GM12878 (cell line): ENCODE results near the gene ZC3H12D. TPM values are rescaled to one million over a fixed set of nuclear protein-coding genes. Genes with fewer than 3 reads are reported as not detected.

ENCODE experiments used
- ATAC-seq: fragments of 200-7000 bp; cut with Tn5 transposase; 3 replicates; pipeline ENCODE4 v1.9.1; 2020; ENCODE audit warnings: mild to moderate bottlenecking, moderate library complexity
- BruUV-seq: library from RNA; stranded (reverse); fragments of 400-500 nt; replicated peaks from 2 replicates; lab custom pipeline; 2021; lab: Mats Ljungman, UMichigan
- CTCF ChIA-PET: fragments of 300-600 bp; sonication (Branson Sonifier 250); formaldehyde crosslinking; extraction: SDS; loops from one replicate; lab custom pipeline; 2021; ENCODE audit warnings: inconsistent platforms; lab: Yijun Ruan, JAX
- POLR2A ChIA-PET: fragments of 350-600 bp; formaldehyde crosslinking; extraction: SDS; loops from one replicate; lab custom pipeline; 2021; ENCODE audit warnings: inconsistent platforms; lab: Charles Lee
- RAD21 ChIA-PET: fragments of 300-600 bp; sonication (Branson Sonifier 250); formaldehyde crosslinking; loops from one replicate; lab custom pipeline; 2023; ENCODE audit warnings: antibody characterized with exemption; ENCODE audit not compliant: unreplicated experiment; lab: Charles Lee
- SMC1A ChIA-PET: fragments of 300-600 bp; sonication (Branson Sonifier 250); formaldehyde crosslinking; loops from one replicate; lab custom pipeline; 2023; ENCODE audit not compliant: unreplicated experiment, uncharacterized antibody; lab: Charles Lee
- DNase-seq: peaks from one replicate; pipeline ENCODE4 v3.0.0-alpha.2; 2011; ENCODE audit warnings: low read depth, low spot score
- FAIRE-seq: peaks from 3 replicates; lab custom pipeline; 2011; peaks lifted over from hg19 to GRCh38; lab: Jason Lieb, UNC
- H2AFZ ChIP-seq: 2 replicates; pipeline ENCODE4 v1.6.0; 2011; ENCODE audit warnings: low read depth, low read length, control low read depth; ENCODE audit not compliant: control insufficient read depth
- H3K27ac ChIP-seq: 2 replicates; pipeline ENCODE4 v1.5.1; 2011; ENCODE audit warnings: control low read depth; ENCODE audit not compliant: control insufficient read depth, insufficient read depth
- H3K27me3 ChIP-seq, 2 experiments: replicated peaks in 1 of 2; 2 replicates each; pipeline versions ENCODE4 v1.6.0 to v1.6.1; 2011; ENCODE audit warnings: low read length in 1 of 2; ENCODE audit not compliant: control insufficient read depth in 2 of 2, insufficient read depth in 2 of 2
- H3K36me3 ChIP-seq, 2 experiments: 2 replicates each; pipeline ENCODE4 v1.5.1; 2011; ENCODE audit warnings: low read length in 1 of 2; ENCODE audit not compliant: control insufficient read depth in 2 of 2, insufficient read depth in 2 of 2
- H3K4me1 ChIP-seq: 2 replicates; pipeline ENCODE4 v1.6.1; 2011; ENCODE audit warnings: mild to moderate bottlenecking, low read length, moderate library complexity, mixed read lengths; ENCODE audit not compliant: control insufficient read depth, insufficient read depth
- H3K4me2 ChIP-seq: 2 replicates; pipeline ENCODE4 v1.6.0; 2011; ENCODE audit warnings: control low read depth; ENCODE audit not compliant: control insufficient read depth, insufficient read depth
- H3K4me3 ChIP-seq: fragments of 200-600 bp; sonication (generic); 2 replicates; pipeline ENCODE4 v1.5.1; 2016
- H3K79me2 ChIP-seq: 2 replicates; pipeline ENCODE4 v1.6.0; 2011; ENCODE audit warnings: low read length; ENCODE audit not compliant: control insufficient read depth, insufficient read depth
- H3K9ac ChIP-seq: 2 replicates; pipeline ENCODE4 v1.8.0; 2011; ENCODE audit warnings: low read length, control low read depth, mixed read lengths; ENCODE audit not compliant: control insufficient read depth, insufficient read depth
- H3K9me3 ChIP-seq: replicated peaks from 3 replicates; pipeline ENCODE4 v1.5.1; 2011; ENCODE audit warnings: mild to moderate bottlenecking, low read length; ENCODE audit not compliant: control insufficient read depth, insufficient read depth
- H4K20me1 ChIP-seq: 2 replicates; pipeline ENCODE4 v1.6.0; 2011; ENCODE audit not compliant: control insufficient read depth, insufficient read depth
- ATF3 ChIP-seq: IDR thresholded peaks from 2 replicates; pipeline ENCODE4 v1.6.1; 2011; ENCODE audit warnings: low read depth, mild to moderate bottlenecking, low read length, moderate library complexity, borderline replicate concordance; ENCODE audit errors: extremely low read depth
- BHLHE40 ChIP-seq, 2 experiments: fragments of 450-650 bp in 1 of 2; IDR thresholded peaks; 2 replicates each; pipeline ENCODE4 v1.6.1; 2011 to 2017; ENCODE audit warnings: low read depth in 2 of 2, borderline replicate concordance in 1 of 2, improper control_type of control experiment in 1 of 2, low read length in 1 of 2, mild to moderate bottlenecking in 1 of 2
- CEBPB ChIP-seq, 2 experiments: fragments of 150-350 bp in 1 of 2; IDR thresholded peaks; 2 replicates each; pipeline ENCODE4 v1.6.1; 2012 to 2014; ENCODE audit warnings: low read depth in 2 of 2, low read length in 2 of 2, borderline replicate concordance in 1 of 2, inconsistent platforms in 1 of 2
- E2F4 ChIP-seq: IDR thresholded peaks from 2 replicates; pipeline ENCODE4 v1.6.1; 2012; ENCODE audit warnings: low read depth, low read length, improper control_type of control experiment
- IRF5 ChIP-seq: fragments of 450-650 bp; IDR thresholded peaks from 2 replicates; pipeline ENCODE4 v1.6.1; 2017; ENCODE audit warnings: borderline replicate concordance
- MXI1 ChIP-seq: fragments of 150-350 bp; IDR thresholded peaks from 2 replicates; pipeline ENCODE4 v1.6.1; 2011; ENCODE audit warnings: low read depth, mild to moderate bottlenecking, inconsistent platforms, low read length, improper control_type of control experiment
- NBN ChIP-seq: fragments of 450-650 bp; IDR thresholded peaks from 2 replicates; pipeline ENCODE4 v1.6.1; 2016
- PBX3 ChIP-seq: IDR thresholded peaks from 2 replicates; pipeline ENCODE4 v1.6.1; 2011; ENCODE audit warnings: mild to moderate bottlenecking, low read depth, low read length, moderate library complexity; ENCODE audit not compliant: insufficient replicate concordance
- SRF ChIP-seq, 2 experiments: IDR thresholded peaks; 2 replicates each; pipeline ENCODE4 v1.6.1; 2011; ENCODE audit warnings: low read depth in 2 of 2, low read length in 2 of 2, mild to moderate bottlenecking in 1 of 2, moderate library complexity in 1 of 2
- WGBS: methylation state at CpG from one replicate; pipeline ENCODE4 v1.1.6; 2016; ENCODE audit warnings: low lambda C conversion rate; ENCODE audit not compliant: insufficient replicate concordance, insufficient coverage; ENCODE audit errors: missing lambda C conversion rate; 5-methylcytosine and 5-hydroxymethylcytosine counted together
- in situ Hi-C: fragments of 300-500 bp; cut with MboI; formaldehyde crosslinking; loops from 9 replicates; pipeline ENCODE4 v1.14.3; 2018; ENCODE audit warnings: mixed read lengths
- intact Hi-C: fragments of 100-400 bp; cut with micrococcal nuclease; formaldehyde crosslinking; loops from one replicate; pipeline ENCODE4 v1.14.2; 2022; ENCODE audit not compliant: unreplicated experiment
- polyA plus RNA-seq, 11 experiments: library from polyadenylated mRNA; depleted of rRNA in 4 of 11; unstranded in 6 of 11; stranded (reverse) in 5 of 11; fragments of >200 nt; fragmentation: Nextera tagmentation in 4 of 11; fragmentation: Illumina TruSeq in 1 of 11; extraction: Ambion mirVana in 4 of 11; extraction: Trizol in 1 of 11; gene quantifications; 1 replicate in 1 of 11; 2 replicates in 10 of 11; pipeline versions ENCODE4 v1.2.1 to v1.2.3, GENCODE V29; 2011 to 2016; ENCODE audit warnings: inconsistent platforms in 2 of 11, missing spikeins in 2 of 11, low read depth in 1 of 11
- total RNA-seq, 4 experiments: library from RNA; depleted of rRNA in 3 of 4; stranded (reverse); fragments of >200 nt in 3 of 4; fragmentation: Illumina TruSeq in 1 of 4; extraction: Trizol in 1 of 4; gene quantifications; 2 replicates each; pipeline versions ENCODE4 v1.2.1 to v1.2.3, GENCODE V29; 2013 to 2021

Gene ZC3H12D
- total and polyA plus RNA-seq, 10 of the 15 experiments (the other 5 are each of a cell fraction or from before 2014, with no cell fraction given): 1.4 to 29.7 (median 8.8) TPM

GRCh38 chr6:149501768-149502167, 17.0 kb upstream of the ZC3H12D start (continued):
- no peak for TF ChIP-seq CEBPB (IDR thresholded peaks at IDR 0.05; ENCODE audit: borderline replicate concordance in 1 of 2, low read depth in 2 of 2, low read length in 2 of 2)
- TF ChIP-seq SRF (IDR thresholded peaks at IDR 0.05; ENCODE audit: low read depth in 2 of 2, low read length in 2 of 2): no peak
- TF ChIP-seq IRF5: no peak
- no peak for TF ChIP-seq E2F4
- TF ChIP-seq NBN: no peak
- TF ChIP-seq, all 136 proteins: peak for 0

GRCh38 chr6:149501201-149501600, 16.4 kb upstream of the ZC3H12D start:
- BruUV-seq: no TSS peak
- Histone ChIP-seq H3K4me1 (peaks cover 12% of the 10 kb centered on the region), H3K4me3 (no peak overlapping the region), H3K9me3 (no peaks in the 10 kb centered on the region), H4K20me1 (no peaks in the 10 kb centered on the region), H3K36me3 (no peaks in the 10 kb centered on the region), H3K79me2 (no peaks in the 10 kb centered on the region), H3K27ac (no peak overlapping the region), H3K27me3 (no peaks in the 10 kb centered on the region), H3K4me2 (no peak overlapping the region), H2AFZ (no peak overlapping the region), H3K9ac (no peak overlapping the region)
- ATAC-seq (no peak), FAIRE-seq (no peak), DNase-seq (no peak)
- 86% methylated on average over 1 of the region's 1 CpG for WGBS
- POLR2A ChIA-PET: no interaction called here
- SMC1A ChIA-PET: no interaction called here
- in situ Hi-C loops: no loop called here
- intact Hi-C loops: no loop called here
- RAD21 ChIA-PET: no interaction called here
- no peak for TF ChIP-seq PBX3
- no peak for TF ChIP-seq IRF5
- no peak for TF ChIP-seq MXI1
- TF ChIP-seq E2F4: no peak
- no peak for TF ChIP-seq ATF3
- TF ChIP-seq BHLHE40 (IDR thresholded peaks at IDR 0.05; ENCODE audit: borderline replicate concordance in 1 of 2, low read depth in 2 of 2, low read length in 1 of 2): no peak
- CTCF ChIA-PET: no interaction called here
